DOHH2 (cell line): ENCODE measurements around the gene LRRC2.

ENCODE experiments used
- H3F3A ChIP-seq: fragments of 200-600 bp; sonication (generic), shearing (Covaris generic); 2 replicates; pipeline ENCODE4 v1.6.0; 2016; ENCODE audit warnings: antibody characterized with exemption, mild to moderate bottlenecking; ENCODE audit not compliant: control insufficient read depth, insufficient read depth
- H3K27ac ChIP-seq: fragments of 200-600 bp; sonication (generic); 2 replicates; pipeline ENCODE4 v1.5.1; 2014; ENCODE audit warnings: low read depth, mild to moderate bottlenecking, low read length, moderate library complexity
- H3K27me3 ChIP-seq: fragments of 200-600 bp; sonication (generic); 2 replicates; pipeline ENCODE4 v1.6.1; 2014; ENCODE audit warnings: mild to moderate bottlenecking, low read length, mixed read lengths; ENCODE audit not compliant: control insufficient read depth
- H3K36me3 ChIP-seq: fragments of 200-600 bp; sonication (generic); 2 replicates; pipeline ENCODE4 v1.6.1; 2014; ENCODE audit warnings: mild to moderate bottlenecking, low read length, moderate library complexity, mixed read lengths; ENCODE audit not compliant: control insufficient read depth
- H3K4me1 ChIP-seq: fragments of 200-600 bp; sonication (generic); 2 replicates; pipeline ENCODE4 v1.6.1; 2014; ENCODE audit warnings: mild to moderate bottlenecking, low read length, mixed read lengths; ENCODE audit not compliant: control insufficient read depth
- H3K4me2 ChIP-seq: fragments of 200-600 bp; sonication (generic); 2 replicates; pipeline ENCODE4 v1.6.0; 2014; ENCODE audit warnings: mild to moderate bottlenecking, low read length, moderate library complexity
- H3K4me3 ChIP-seq: fragments of 200-600 bp; sonication (generic); 2 replicates; pipeline ENCODE4 v1.5.1; 2014; ENCODE audit warnings: mild to moderate bottlenecking, low read length, mixed read lengths
- H3K79me2 ChIP-seq: fragments of 200-600 bp; sonication (generic); 2 replicates; pipeline ENCODE4 v1.6.1; 2014; ENCODE audit warnings: mild to moderate bottlenecking, low read length, mixed read lengths; ENCODE audit not compliant: control insufficient read depth
- H3K9me2 ChIP-seq: fragments of 200-600 bp; sonication (generic); replicated peaks from 2 replicates; pipeline ENCODE4 v1.6.1; 2014; ENCODE audit warnings: mild to moderate bottlenecking, low read length, mixed read lengths; ENCODE audit not compliant: control insufficient read depth
- H3K9me3 ChIP-seq: fragments of 200-600 bp; sonication (generic); 2 replicates; pipeline ENCODE4 v1.6.1; 2014; ENCODE audit warnings: antibody characterized with exemption, low read length, mixed read lengths; ENCODE audit not compliant: control insufficient read depth, insufficient read depth
- H4K20me1 ChIP-seq: fragments of 200-600 bp; sonication (generic); 2 replicates; pipeline ENCODE4 v1.6.0; 2014; ENCODE audit warnings: low read depth, mild to moderate bottlenecking, antibody characterized with exemption, low read length, moderate library complexity; ENCODE audit not compliant: control insufficient read depth, insufficient read depth
- CTCF ChIP-seq: fragments of 200-600 bp; sonication (generic); IDR thresholded peaks from one replicate; pipeline ENCODE4 v1.5.1; 2014; ENCODE audit warnings: antibody characterized with exemption, mild to moderate bottlenecking, low read depth, low read length; ENCODE audit not compliant: poor library complexity, severe bottlenecking
- EZH2phosphoT487 ChIP-seq: fragments of 200-600 bp; sonication (generic); IDR thresholded peaks from 2 replicates; pipeline ENCODE4 v1.6.1; 2017; ENCODE audit warnings: borderline replicate concordance, mild to moderate bottlenecking, antibody characterized with exemption, low read length, moderate library complexity, mixed read lengths

LRRC2 gene

GRCh38 chr3:46559091-46559704, 6.9 kb downstream of the LRRC2 start:
- Histone ChIP-seq H3K79me2 (no peaks in the 10 kb centered on the region), H3K9me2 (no peaks in the 10 kb centered on the region), H3K9me3 (peaks cover 13% of the 10 kb centered on the region), H3K36me3 (no peaks in the 10 kb centered on the region; the same call in 1 of the 2 replicates), H4K20me1 (no peaks in the 10 kb centered on the region), H3K4me3 (peak overlapping the region; percentile 83), H3K4me1 (peaks cover 36% of the 10 kb centered on the region), H3K27me3 (no peaks in the 10 kb centered on the region), H3F3A (peaks cover 3% of the 10 kb centered on the region), H3K27ac (no peak overlapping the region), H3K4me2 (peak overlapping the region; percentile 95)
- TF ChIP-seq EZH2phosphoT487 (no peak), CTCF (no peak)

- no peaks in the 10 kb centered on the region for H3K79me2 ChIP-seq
- peaks cover 13% of the 10 kb centered on the region for H3K9me3 ChIP-seq
- no peaks in the 10 kb centered on the region for H3K9me2 ChIP-seq
- H3K4me3 ChIP-seq = peak overlapping the region; percentile 83
- H3K4me1 ChIP-seq = peaks cover 40% of the 10 kb centered on the region
- no peaks in the 10 kb centered on the region for H4K20me1 ChIP-seq
- H3K27me3 ChIP-seq = no peaks in the 10 kb centered on the region
- TF ChIP-seq CTCF (peak; percentile 93), EZH2phosphoT487 (no peak)
- peak overlapping the region; percentile 48 for H3K27ac ChIP-seq
- H3K4me2 ChIP-seq = peak overlapping the region; percentile 95
- peaks cover 3% of the 10 kb centered on the region for H3F3A ChIP-seq
- H3K36me3 ChIP-seq = no peaks in the 10 kb centered on the region; the same call in 1 of the 2 replicates
Measured at GRCh38 chr3:46558184-46559043, 7.7 kb downstream of the LRRC2 start.

GRCh38 chr3:46557814-46558183, 8.3 kb downstream of the LRRC2 start:
- H3F3A ChIP-seq = peaks cover 3% of the 10 kb centered on the region
- H3K4me1 ChIP-seq = peaks cover 46% of the 10 kb centered on the region
- H4K20me1 ChIP-seq = no peaks in the 10 kb centered on the region
- peak overlapping the region; percentile 83 for H3K4me3 ChIP-seq
- H3K36me3 ChIP-seq = no peaks in the 10 kb centered on the region; the same call in 1 of the 2 replicates
- TF ChIP-seq EZH2phosphoT487 (no peak), CTCF (no peak)
- H3K9me3 ChIP-seq = peaks cover 13% of the 10 kb centered on the region
- no peaks in the 10 kb centered on the region for H3K79me2 ChIP-seq
- H3K9me2 ChIP-seq = no peaks in the 10 kb centered on the region
- peak overlapping the region; percentile 48 for H3K27ac ChIP-seq
- H3K4me2 ChIP-seq = peak overlapping the region; percentile 95
- no peaks in the 10 kb centered on the region for H3K27me3 ChIP-seq
